LNCAP (cell line): ENCODE data around the gene MYL11.

Source experiments
- TF ChIP-seq, protein P1 (sequence below): fragments of 450-650 bp; IDR thresholded peaks from 2 replicates; pipeline ENCODE4 v1.5.1; 2017; ENCODE audit warnings: mild to moderate bottlenecking

MYL11 gene

DNA sequence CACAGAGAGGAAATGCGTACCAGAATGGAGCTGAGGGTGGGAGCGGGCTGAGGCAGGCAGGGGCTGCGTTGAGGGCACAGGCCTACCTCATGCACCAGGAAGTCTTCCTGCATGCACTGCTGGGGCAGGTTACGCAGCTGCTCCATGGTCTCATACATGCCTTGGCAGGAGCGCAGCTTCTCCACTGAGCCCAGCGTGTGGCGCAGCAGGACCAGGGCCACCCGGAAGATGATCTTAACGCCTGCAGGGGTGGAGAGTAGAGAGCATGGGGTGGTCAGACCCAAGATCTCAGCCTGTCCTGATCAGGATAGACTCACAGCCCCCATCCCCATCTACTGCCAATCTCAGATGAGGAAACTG is 16.0 kb upstream of the MYL11 start:
- TF ChIP-seq, protein P1, sequence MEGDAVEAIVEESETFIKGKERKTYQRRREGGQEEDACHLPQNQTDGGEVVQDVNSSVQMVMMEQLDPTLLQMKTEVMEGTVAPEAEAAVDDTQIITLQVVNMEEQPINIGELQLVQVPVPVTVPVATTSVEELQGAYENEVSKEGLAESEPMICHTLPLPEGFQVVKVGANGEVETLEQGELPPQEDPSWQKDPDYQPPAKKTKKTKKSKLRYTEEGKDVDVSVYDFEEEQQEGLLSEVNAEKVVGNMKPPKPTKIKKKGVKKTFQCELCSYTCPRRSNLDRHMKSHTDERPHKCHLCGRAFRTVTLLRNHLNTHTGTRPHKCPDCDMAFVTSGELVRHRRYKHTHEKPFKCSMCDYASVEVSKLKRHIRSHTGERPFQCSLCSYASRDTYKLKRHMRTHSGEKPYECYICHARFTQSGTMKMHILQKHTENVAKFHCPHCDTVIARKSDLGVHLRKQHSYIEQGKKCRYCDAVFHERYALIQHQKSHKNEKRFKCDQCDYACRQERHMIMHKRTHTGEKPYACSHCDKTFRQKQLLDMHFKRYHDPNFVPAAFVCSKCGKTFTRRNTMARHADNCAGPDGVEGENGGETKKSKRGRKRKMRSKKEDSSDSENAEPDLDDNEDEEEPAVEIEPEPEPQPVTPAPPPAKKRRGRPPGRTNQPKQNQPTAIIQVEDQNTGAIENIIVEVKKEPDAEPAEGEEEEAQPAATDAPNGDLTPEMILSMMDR, result no peak

GRCh38 chr16:30358990-30359870 is 15.4 kb upstream of the MYL11 start:
- TF ChIP-seq, protein P1, result no peak

GRCh38 chr16:30359871-30360170 is 14.8 kb upstream of the MYL11 start:
- TF ChIP-seq, protein P1, result no peak

GRCh38 chr16:30361180-30361579 is 13.4 kb upstream of the MYL11 start:
- TF ChIP-seq, protein P1, result no peak

DNA sequence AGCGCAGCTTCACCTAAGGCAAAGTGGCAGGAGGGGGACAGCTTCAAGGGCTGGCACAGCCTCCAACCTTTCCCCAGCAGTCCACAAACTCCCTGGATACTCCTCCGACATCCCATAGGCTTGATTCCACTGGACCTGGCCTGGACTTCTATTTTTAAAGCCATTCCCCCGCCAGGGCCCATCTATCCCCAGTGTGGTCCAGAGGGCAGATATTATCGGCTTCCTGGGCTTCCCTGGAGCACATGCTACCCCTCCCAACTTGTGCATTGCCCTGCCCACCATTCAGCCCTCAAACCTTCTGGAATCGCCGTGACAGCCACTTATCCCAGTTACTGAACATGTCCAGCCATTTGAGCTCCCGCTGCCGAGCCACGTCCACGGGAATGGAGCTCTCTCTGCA is 9.4 kb upstream of the MYL11 start:
- TF ChIP-seq, protein P1, result no peak

- TF ChIP-seq, protein P1, result no peak
Measured at GRCh38 chr16:30366511-30366910, 8.1 kb upstream of the MYL11 start.

DNA sequence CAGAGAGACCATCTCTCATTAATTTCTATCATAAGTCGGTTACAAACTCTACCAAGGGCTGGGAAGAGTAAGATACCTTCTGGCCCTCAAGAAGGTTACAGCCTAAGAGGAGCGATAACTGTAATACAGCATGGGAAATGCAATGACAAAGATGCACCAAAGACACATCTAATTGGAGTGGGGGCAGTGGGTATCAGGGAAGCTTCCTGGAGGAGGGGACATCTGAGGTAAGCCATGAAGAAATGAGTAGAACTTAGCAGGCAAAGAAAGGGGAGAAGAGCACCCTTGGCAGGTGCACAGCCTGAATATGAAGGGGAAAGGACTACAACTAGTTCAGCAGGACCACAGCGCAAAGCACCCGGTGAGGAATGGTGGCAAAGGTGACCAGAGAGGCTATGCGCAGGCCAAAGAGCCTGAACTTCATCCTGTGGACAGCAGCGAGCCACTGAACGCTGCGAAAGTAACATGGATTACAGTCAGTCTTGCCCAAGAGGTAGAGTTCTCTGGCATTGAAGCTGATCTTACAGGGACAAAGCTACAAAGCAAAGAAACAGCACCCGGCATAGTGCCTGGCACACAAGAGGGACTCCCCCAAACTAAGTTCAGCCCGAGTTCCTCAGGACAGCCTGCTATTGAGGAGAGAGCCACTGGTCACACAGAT is 7.1 kb upstream of the MYL11 start:
- TF ChIP-seq, protein P1, result no peak
